DND-41 (cell line): ENCODE measurements around the gene TFIP11.

ENCODE experiments used
- ATAC-seq: fragments of 200-7000 bp; cut with Tn5 transposase; 3 replicates; pipeline ENCODE4 v1.9.1; 2021; ENCODE audit warnings: low read depth; ENCODE audit not compliant: insufficient read depth
- DNase-seq: peaks from one replicate; pipeline ENCODE4 v3.0.0-alpha.2; 2020
- H2AFZ ChIP-seq: 2 replicates; pipeline ENCODE4 v1.6.0; 2012; ENCODE audit warnings: low read depth, low read length
- H3K27ac ChIP-seq: 2 replicates; pipeline ENCODE4 v1.5.1; 2012; ENCODE audit warnings: low read length, inconsistent platforms
- H3K27me3 ChIP-seq: fragments of 200-600 bp; sonication (generic); 2 replicates; pipeline ENCODE4 v1.6.0; 2012; ENCODE audit warnings: low read length, mild to moderate bottlenecking, inconsistent platforms; ENCODE audit not compliant: insufficient read depth, poor library complexity
- H3K36me3 ChIP-seq: 2 replicates; pipeline ENCODE4 v1.5.1; 2012; ENCODE audit warnings: low read length, inconsistent platforms; ENCODE audit not compliant: insufficient read depth
- H3K4me1 ChIP-seq: 2 replicates; pipeline ENCODE4 v1.5.1; 2012; ENCODE audit warnings: mild to moderate bottlenecking, low read length; ENCODE audit not compliant: insufficient read depth
- H3K4me2 ChIP-seq: 2 replicates; pipeline ENCODE4 v1.6.0; 2012; ENCODE audit warnings: mild to moderate bottlenecking, moderate library complexity, low read length, inconsistent platforms; ENCODE audit not compliant: insufficient read depth
- H3K4me3 ChIP-seq, 2 experiments: fragments of 200-600 bp in 1 of 2; shearing (Covaris generic) in 1 of 2; 2 replicates each; pipeline ENCODE4 v1.5.1; 2012 to 2016; ENCODE audit warnings: inconsistent platforms in 2 of 2, low read length in 2 of 2, mild to moderate bottlenecking in 2 of 2, low read depth in 1 of 2, moderate library complexity in 1 of 2
- H3K79me2 ChIP-seq: 2 replicates; pipeline ENCODE4 v1.6.0; 2012; ENCODE audit warnings: low read length, inconsistent platforms; ENCODE audit not compliant: insufficient read depth
- H3K9ac ChIP-seq: 2 replicates; pipeline ENCODE4 v1.6.0; 2012; ENCODE audit warnings: low read depth, mild to moderate bottlenecking, inconsistent platforms, low read length, moderate library complexity
- H3K9me3 ChIP-seq: 2 replicates; pipeline ENCODE4 v1.5.1; 2012; ENCODE audit warnings: low read length, moderate library complexity, mild to moderate bottlenecking, inconsistent platforms; ENCODE audit not compliant: insufficient read depth, severe bottlenecking
- H4K20me1 ChIP-seq: 2 replicates; pipeline ENCODE4 v1.6.0; 2012; ENCODE audit warnings: low read length; ENCODE audit not compliant: insufficient read depth
- EZH2 ChIP-seq: IDR thresholded peaks from 3 replicates; pipeline ENCODE4 v1.6.1; 2012; ENCODE audit warnings: borderline replicate concordance, low read depth, mild to moderate bottlenecking, moderate library complexity, low read length, inconsistent platforms; ENCODE audit not compliant: severe bottlenecking
- TF ChIP-seq, protein P1 (sequence below): IDR thresholded peaks from 2 replicates; pipeline ENCODE4 v1.5.1; 2012; ENCODE audit warnings: borderline replicate concordance, low read length, moderate library complexity, mild to moderate bottlenecking; ENCODE audit not compliant: poor library complexity, severe bottlenecking; ENCODE audit errors: extremely low read depth

The TFIP11 gene

DNA sequence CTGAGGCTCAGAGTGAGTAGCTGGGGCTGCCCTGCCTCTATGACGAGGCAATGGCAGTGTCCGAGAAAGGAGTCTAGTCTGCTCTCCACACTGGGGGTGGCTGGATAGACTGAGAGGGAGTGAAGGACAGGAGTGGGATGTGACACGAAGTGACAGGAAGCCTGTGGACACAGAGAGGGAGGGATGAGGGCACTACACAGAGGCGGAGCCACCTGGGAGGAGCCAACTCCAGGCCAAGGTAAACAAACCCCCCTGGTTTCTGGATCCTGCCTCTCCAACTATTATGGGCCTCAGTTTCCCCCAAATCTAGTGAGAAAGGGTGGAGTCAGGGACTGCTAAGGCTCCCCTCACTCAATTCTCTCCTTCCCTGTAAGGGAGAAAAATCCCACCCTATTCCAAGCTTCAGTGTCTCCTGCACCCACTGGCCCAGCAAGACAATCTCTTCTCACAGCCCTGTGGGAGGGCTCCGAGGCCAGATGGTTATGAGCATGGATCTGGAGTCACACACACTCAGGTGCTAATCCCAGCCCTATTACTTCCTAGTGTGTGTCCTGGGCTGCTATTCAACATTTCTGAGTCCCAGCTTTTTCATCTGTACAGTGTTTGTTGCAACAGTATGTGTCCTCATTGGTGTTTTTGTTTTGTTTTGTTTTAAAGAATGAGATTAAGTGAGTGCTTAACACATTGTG, 58.3 kb downstream of the TFIP11 start:
- TF ChIP-seq, protein P1, sequence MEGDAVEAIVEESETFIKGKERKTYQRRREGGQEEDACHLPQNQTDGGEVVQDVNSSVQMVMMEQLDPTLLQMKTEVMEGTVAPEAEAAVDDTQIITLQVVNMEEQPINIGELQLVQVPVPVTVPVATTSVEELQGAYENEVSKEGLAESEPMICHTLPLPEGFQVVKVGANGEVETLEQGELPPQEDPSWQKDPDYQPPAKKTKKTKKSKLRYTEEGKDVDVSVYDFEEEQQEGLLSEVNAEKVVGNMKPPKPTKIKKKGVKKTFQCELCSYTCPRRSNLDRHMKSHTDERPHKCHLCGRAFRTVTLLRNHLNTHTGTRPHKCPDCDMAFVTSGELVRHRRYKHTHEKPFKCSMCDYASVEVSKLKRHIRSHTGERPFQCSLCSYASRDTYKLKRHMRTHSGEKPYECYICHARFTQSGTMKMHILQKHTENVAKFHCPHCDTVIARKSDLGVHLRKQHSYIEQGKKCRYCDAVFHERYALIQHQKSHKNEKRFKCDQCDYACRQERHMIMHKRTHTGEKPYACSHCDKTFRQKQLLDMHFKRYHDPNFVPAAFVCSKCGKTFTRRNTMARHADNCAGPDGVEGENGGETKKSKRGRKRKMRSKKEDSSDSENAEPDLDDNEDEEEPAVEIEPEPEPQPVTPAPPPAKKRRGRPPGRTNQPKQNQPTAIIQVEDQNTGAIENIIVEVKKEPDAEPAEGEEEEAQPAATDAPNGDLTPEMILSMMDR = no peak
- no peak for TF ChIP-seq EZH2
- H3K27ac ChIP-seq = no peak overlapping the region
- DNase-seq (no peak), ATAC-seq (no peak)
- no peak overlapping the region for H3K4me2 ChIP-seq
- no peak overlapping the region for H3K9ac ChIP-seq
- no peaks in the 10 kb centered on the region for H3K9me3 ChIP-seq
- H3K27me3 ChIP-seq = no peaks in the 10 kb centered on the region
- no peak overlapping the region for H3K4me3 ChIP-seq
- H3K79me2 ChIP-seq = peaks cover 5% of the 10 kb centered on the region; the same call in 1 of the 2 replicates
- H3K4me1 ChIP-seq = no peaks in the 10 kb centered on the region
- peaks cover 82% of the 10 kb centered on the region for H3K36me3 ChIP-seq
- H4K20me1 ChIP-seq = peaks cover 13% of the 10 kb centered on the region; the same call in 1 of the 2 replicates
- no peak overlapping the region for H2AFZ ChIP-seq

DNA sequence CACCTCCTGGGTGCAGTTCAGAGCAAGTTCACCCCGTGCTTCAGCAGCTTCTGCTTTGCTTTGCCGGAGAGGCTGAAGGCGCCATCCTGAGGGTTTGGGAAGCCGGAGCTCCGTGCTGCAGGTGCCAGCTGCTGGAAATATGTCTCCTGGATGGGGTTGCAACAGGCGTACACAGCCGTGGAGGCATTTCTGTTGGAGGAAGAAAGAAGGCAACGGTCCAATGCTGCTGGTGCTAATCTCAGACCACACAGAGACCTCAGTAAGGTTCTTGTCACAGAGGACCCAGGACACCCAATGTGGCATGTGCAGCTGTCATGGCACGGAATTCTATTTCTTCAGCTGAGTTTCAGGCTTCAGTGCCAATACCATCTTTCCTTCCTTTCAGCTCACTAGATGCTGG, 59.1 kb downstream of the TFIP11 start:
- ATAC-seq (no peak), DNase-seq (no peak)
- no peak overlapping the region for H3K4me2 ChIP-seq
- H3K9me3 ChIP-seq = no peaks in the 10 kb centered on the region
- peaks cover 8% of the 10 kb centered on the region; the same call in 1 of the 2 replicates for H4K20me1 ChIP-seq
- TF ChIP-seq, protein P1 = no peak
- no peak for TF ChIP-seq EZH2
- peaks cover under 1% of the 10 kb centered on the region; the same call in 1 of the 2 replicates for H3K79me2 ChIP-seq
- no peaks in the 10 kb centered on the region for H3K4me1 ChIP-seq
- no peak overlapping the region for H3K9ac ChIP-seq
- no peak overlapping the region for H3K4me3 ChIP-seq
- peaks cover 75% of the 10 kb centered on the region for H3K36me3 ChIP-seq
- no peak overlapping the region for H2AFZ ChIP-seq
- H3K27me3 ChIP-seq = no peaks in the 10 kb centered on the region
- no peak overlapping the region for H3K27ac ChIP-seq

DNA sequence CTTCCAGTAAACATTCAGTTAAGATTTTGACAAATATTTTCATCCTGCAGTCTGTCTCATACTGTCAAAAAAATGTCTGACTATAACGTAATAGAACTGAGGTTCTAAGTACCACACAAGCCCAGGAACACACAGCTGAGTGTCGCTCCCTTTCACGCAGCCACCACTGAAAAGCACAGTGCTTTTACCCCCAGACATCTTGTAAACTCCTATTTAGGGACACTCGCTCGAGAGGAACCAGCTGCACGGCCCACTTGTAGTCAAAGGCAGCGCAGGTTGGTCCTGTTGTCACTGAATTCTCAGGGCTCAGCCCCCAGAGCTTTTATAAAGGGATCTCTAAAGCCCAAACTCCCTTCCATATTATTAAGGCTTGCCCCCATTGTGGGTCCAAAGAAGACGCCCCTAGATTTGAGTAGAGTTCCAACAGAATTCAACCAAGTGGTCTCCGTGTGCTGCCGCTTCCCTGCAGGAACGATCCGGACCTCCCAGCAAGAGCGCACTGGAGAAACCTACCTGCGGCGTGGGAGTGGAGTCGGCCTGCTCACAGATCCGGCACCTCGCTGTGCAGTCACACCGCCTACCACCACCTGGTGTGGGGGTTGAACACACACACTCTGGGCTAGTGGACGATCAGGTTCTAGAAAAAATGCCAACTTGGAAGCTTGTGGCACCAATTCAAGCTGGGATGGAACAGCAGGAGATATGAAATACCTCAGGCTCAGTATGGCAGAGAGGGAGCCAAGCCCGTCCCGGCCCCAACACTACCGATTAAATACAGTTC, 59.8 kb downstream of the TFIP11 start:
- no peak for ATAC-seq

More for the DNA sequence above, 59.8 kb downstream of the TFIP11 start:
- Histone ChIP-seq H4K20me1 (peaks cover 12% of the 10 kb centered on the region), H3K36me3 (peaks cover 67% of the 10 kb centered on the region), H2AFZ (no peak overlapping the region), H3K4me3 (no peak overlapping the region), H3K4me1 (no peaks in the 10 kb centered on the region), H3K27ac (no peak overlapping the region), H3K9me3 (no peaks in the 10 kb centered on the region), H3K27me3 (no peaks in the 10 kb centered on the region), H3K4me2 (no peak overlapping the region), H3K9ac (no peak overlapping the region), H3K79me2 (no peaks in the 10 kb centered on the region)
- TF ChIP-seq EZH2 = no peak
- TF ChIP-seq, protein P1 = no peak
- DNase-seq = no peak
